C4-2B (cell line): ENCODE measurements around the gene CFAP69.

Experiments
- H3K27ac ChIP-seq: fragments of 450-650 bp; 2 replicates; pipeline ENCODE4 v1.5.1; 2017
- CTCF ChIP-seq: fragments of 450-650 bp; conservative IDR thresholded peaks from 2 replicates; pipeline ENCODE4 v1.5.1; 2017; ENCODE audit warnings: mild to moderate bottlenecking
- ZFX ChIP-seq: fragments of 450-650 bp; IDR thresholded peaks from 2 replicates; pipeline ENCODE4 v1.6.1; 2017

CFAP69 gene

GRCh38 chr7:90222811-90223725 is 21.9 kb upstream of the CFAP69 start:
- peak overlapping the region; percentile 68 for H3K27ac ChIP-seq
- TF ChIP-seq CTCF = no peak
- TF ChIP-seq ZFX = no peak

- TF ChIP-seq ZFX (0 out of 2 replicates have a peak, but pooled peaks have one; percentile 24), CTCF (no peak)
- H3K27ac ChIP-seq = peak overlapping the region; percentile 92
Observed at GRCh38 chr7:90224195-90224594, 20.8 kb upstream of the CFAP69 start.

GRCh38 chr7:90225181-90225580 is 19.8 kb upstream of the CFAP69 start:
- H3K27ac ChIP-seq = no peak overlapping the region
- TF ChIP-seq ZFX (no peak), CTCF (no peak)

GRCh38 chr7:90225601-90226000 is 19.4 kb upstream of the CFAP69 start:
- no peak overlapping the region for H3K27ac ChIP-seq
- no peak for TF ChIP-seq CTCF
- TF ChIP-seq ZFX = no peak

GRCh38 chr7:90227259-90227658 is 17.7 kb upstream of the CFAP69 start:
- TF ChIP-seq CTCF = no peak
- TF ChIP-seq ZFX = no peak
- peak overlapping the region; percentile 79; the same call in 1 of the 2 replicates for H3K27ac ChIP-seq

- no peak for TF ChIP-seq ZFX
- TF ChIP-seq CTCF = no peak
- H3K27ac ChIP-seq = no peak overlapping the region
Observed at GRCh38 chr7:90229682-90230081, 15.3 kb upstream of the CFAP69 start.

GRCh38 chr7:90230834-90231233 is 14.1 kb upstream of the CFAP69 start:
- TF ChIP-seq ZFX (no peak), CTCF (no peak)
- H3K27ac ChIP-seq = no peak overlapping the region
